Measurements from ENCODE around the gene AQP3. TPM values are rescaled to one million over a fixed set of nuclear protein-coding genes. Genes with fewer than 3 reads are reported as not detected.
"Not testable (repeated sequence)": the region's sequence is repeated elsewhere in the genome, so short reads cannot be mapped to it uniquely, and the experiment has no call there.

The AQP3 gene
- 2.5 TPM for polyA plus RNA-seq (2013, experiment 1 of 4)
- 1.2 TPM for polyA plus RNA-seq (2013, experiment 2 of 4)
- 2.7 TPM for polyA plus RNA-seq (2013, experiment 3 of 4)
- 1.9 TPM for polyA plus RNA-seq (2013, experiment 4 of 4)

- 3 to 4% methylated on average over 49 to 50 of the region's 50 CpGs for WGBS, 2 experiments
- Histone ChIP-seq H3K27ac (ENCODE audit: insufficient read depth, low read depth, low read length, poor library complexity, severe bottlenecking) (no peak within 1 kb of the TSS), H3K27me3 (ENCODE audit: control insufficient read depth, insufficient read depth, low read length, poor library complexity, severe bottlenecking) (peaks cover 32% of the 10 kb centered on the region), H3K9me3 (ENCODE audit: control insufficient read depth, low read length) (no peaks in the 10 kb centered on the region), H3K4me3 (ENCODE audit: insufficient read depth, low read depth, low read length) (peak within 1 kb of the TSS; percentile 24), H3K36me3 (ENCODE audit: control insufficient read depth, insufficient read depth, low read length) (no peaks in the 10 kb centered on the region), H3K4me1 (ENCODE audit: control insufficient read depth, insufficient read depth, low read length) (peaks cover 17% of the 10 kb centered on the region)
These were observed at the start of gene AQP3 for GRCh38 chr9:33446946-33447798. Gene AQP3, minus strand, starts transcription at chr9:33447593. Its CDS starts 63 bp downstream, at chr9:33447530.

DNA sequence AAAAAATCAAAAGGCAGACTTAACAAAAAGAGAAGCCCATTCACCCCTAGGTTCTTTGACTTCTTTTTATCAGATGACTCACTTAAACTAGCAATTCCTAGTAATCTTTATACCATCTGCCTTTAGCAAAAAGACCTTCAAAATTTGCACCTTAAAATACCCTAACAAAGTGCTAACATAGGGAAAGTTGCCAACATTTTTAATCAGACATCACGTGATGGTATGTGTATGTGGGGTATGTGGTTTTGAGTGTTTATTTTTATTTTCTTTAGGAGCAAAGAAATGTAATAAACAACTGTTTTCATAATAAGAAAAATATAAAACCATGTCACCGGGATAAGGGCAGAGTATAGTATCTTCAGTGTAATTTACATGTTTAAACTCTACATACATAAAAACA lies 46.4 kb upstream of the AQP3 start:
- H3K4me1 ChIP-seq (ENCODE audit: control insufficient read depth, insufficient read depth, low read length); H3K9me3 ChIP-seq (ENCODE audit: control insufficient read depth, low read length); H3K36me3 ChIP-seq (ENCODE audit: control insufficient read depth, insufficient read depth, low read length); H3K27me3 ChIP-seq (ENCODE audit: control insufficient read depth, insufficient read depth, low read length, poor library complexity, severe bottlenecking); H3K27ac ChIP-seq (ENCODE audit: insufficient read depth, low read depth, low read length, poor library complexity, severe bottlenecking); H3K4me3 ChIP-seq (ENCODE audit: insufficient read depth, low read depth, low read length): not testable (repeated sequence)
- WGBS, 2 experiments: no CpG with 5 or more reads among the region's 2 CpGs

- Histone ChIP-seq H3K4me3 (ENCODE audit: insufficient read depth, low read depth, low read length) (no peak overlapping the region), H3K27me3 (ENCODE audit: control insufficient read depth, insufficient read depth, low read length, poor library complexity, severe bottlenecking) (no peaks in the 10 kb centered on the region), H3K4me1 (ENCODE audit: control insufficient read depth, insufficient read depth, low read length) (no peaks in the 10 kb centered on the region), H3K27ac (ENCODE audit: insufficient read depth, low read depth, low read length, poor library complexity, severe bottlenecking) (no peak overlapping the region), H3K36me3 (ENCODE audit: control insufficient read depth, insufficient read depth, low read length) (no peaks in the 10 kb centered on the region), H3K9me3 (ENCODE audit: control insufficient read depth, low read length) (no peaks in the 10 kb centered on the region)
- WGBS, 2 experiments: 83 to 93% methylated on average over 2 of the region's 2 CpGs
These were observed 41.7 kb upstream of the AQP3 start for GRCh38 chr9:33489066-33489465.

GRCh38 chr9:33485312-33485711 lies 37.9 kb upstream of the AQP3 start:
- not testable (repeated sequence) for H3K36me3 ChIP-seq (ENCODE audit: control insufficient read depth, insufficient read depth, low read length); H3K27me3 ChIP-seq (ENCODE audit: control insufficient read depth, insufficient read depth, low read length, poor library complexity, severe bottlenecking); H3K4me1 ChIP-seq (ENCODE audit: control insufficient read depth, insufficient read depth, low read length); H3K9me3 ChIP-seq (ENCODE audit: control insufficient read depth, low read length); H3K4me3 ChIP-seq (ENCODE audit: insufficient read depth, low read depth, low read length); H3K27ac ChIP-seq (ENCODE audit: insufficient read depth, low read depth, low read length, poor library complexity, severe bottlenecking)

DNA sequence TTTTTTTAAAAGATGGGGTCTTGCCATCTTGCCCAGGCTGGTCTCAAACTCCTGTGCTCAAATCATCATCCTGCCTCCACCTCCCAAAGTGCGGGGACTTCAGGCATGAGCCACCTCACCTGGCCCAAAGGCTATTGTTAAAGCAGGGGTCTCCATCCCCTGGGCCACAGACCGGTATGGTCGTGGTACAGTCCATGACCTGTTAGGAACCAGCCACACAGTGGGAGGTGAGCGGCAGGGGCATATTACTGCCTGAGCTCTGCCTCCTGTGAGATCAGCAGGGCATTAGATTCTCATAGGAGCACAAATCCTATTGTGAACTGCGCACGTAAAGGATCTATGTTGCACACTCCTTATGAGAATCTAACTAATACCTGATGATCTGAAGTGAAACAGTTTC lies 33.6 kb upstream of the AQP3 start:
- Histone ChIP-seq H3K9me3 (ENCODE audit: control insufficient read depth, low read length) (no peaks in the 10 kb centered on the region), H3K4me3 (ENCODE audit: insufficient read depth, low read depth, low read length) (no peak overlapping the region), H3K27me3 (ENCODE audit: control insufficient read depth, insufficient read depth, low read length, poor library complexity, severe bottlenecking) (no peaks in the 10 kb centered on the region), H3K36me3 (ENCODE audit: control insufficient read depth, insufficient read depth, low read length) (no peaks in the 10 kb centered on the region), H3K4me1 (ENCODE audit: control insufficient read depth, insufficient read depth, low read length) (no peaks in the 10 kb centered on the region), H3K27ac (ENCODE audit: insufficient read depth, low read depth, low read length, poor library complexity, severe bottlenecking) (no peak overlapping the region)
- WGBS, 2 experiments: 93 to 95% methylated on average over 6 of the region's 6 CpGs

DNA sequence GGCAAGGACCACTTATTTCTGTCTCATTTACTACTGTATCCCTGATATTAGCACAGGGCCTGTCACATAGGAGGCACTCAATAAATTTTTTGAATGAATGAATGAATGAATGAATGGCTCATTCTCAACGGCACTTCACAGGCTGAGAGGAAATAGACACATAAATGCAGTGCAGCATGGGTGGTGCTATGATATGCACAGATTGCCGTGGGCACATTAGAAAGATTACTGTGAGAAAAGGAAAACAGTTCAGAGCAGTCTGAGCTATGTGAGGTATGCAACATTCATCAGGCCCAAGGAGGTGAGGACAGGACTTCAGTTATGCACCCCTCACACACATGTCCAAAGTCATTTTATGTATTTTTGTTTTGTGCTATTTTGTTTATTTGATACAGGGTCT lies 32.7 kb upstream of the AQP3 start:
- Histone ChIP-seq H3K9me3 (ENCODE audit: control insufficient read depth, low read length) (no peaks in the 10 kb centered on the region), H3K36me3 (ENCODE audit: control insufficient read depth, insufficient read depth, low read length) (no peaks in the 10 kb centered on the region), H3K4me1 (ENCODE audit: control insufficient read depth, insufficient read depth, low read length) (no peaks in the 10 kb centered on the region), H3K4me3 (ENCODE audit: insufficient read depth, low read depth, low read length) (no peak overlapping the region), H3K27me3 (ENCODE audit: control insufficient read depth, insufficient read depth, low read length, poor library complexity, severe bottlenecking) (no peaks in the 10 kb centered on the region), H3K27ac (ENCODE audit: insufficient read depth, low read depth, low read length, poor library complexity, severe bottlenecking) (no peak overlapping the region)
- WGBS, 2 experiments: 93 to 96% methylated on average over 2 of the region's 2 CpGs

DNA sequence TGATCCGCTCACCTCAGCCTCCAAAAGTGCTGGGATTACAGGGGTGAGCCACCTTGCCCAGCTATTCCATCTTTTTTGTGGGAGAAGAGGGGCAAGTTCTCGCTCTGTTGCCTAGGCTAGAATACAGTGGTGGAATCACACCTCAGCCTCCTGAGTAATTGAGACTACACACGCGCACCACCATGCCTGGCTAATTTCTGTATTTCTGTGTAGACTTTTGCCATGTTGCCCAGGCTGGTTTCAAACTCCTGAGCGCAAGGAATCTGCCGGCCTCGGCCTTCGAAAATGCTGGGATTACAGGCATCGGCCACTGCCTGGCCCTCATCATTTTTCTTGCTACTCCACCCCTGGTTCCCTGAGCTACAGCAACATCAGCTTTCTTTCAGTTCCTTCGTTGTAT lies 29.1 kb upstream of the AQP3 start:
- no peaks in the 10 kb centered on the region for H3K36me3 ChIP-seq (ENCODE audit: control insufficient read depth, insufficient read depth, low read length)
- H3K9me3 ChIP-seq (ENCODE audit: control insufficient read depth, low read length): no peaks in the 10 kb centered on the region
- H3K27me3 ChIP-seq (ENCODE audit: control insufficient read depth, insufficient read depth, low read length, poor library complexity, severe bottlenecking): no peaks in the 10 kb centered on the region
- no peaks in the 10 kb centered on the region for H3K4me1 ChIP-seq (ENCODE audit: control insufficient read depth, insufficient read depth, low read length)
- H3K4me3 ChIP-seq (ENCODE audit: insufficient read depth, low read depth, low read length): no peak overlapping the region
- 93% methylated on average over 10 of the region's 10 CpGs for WGBS, 2 experiments
- H3K27ac ChIP-seq (ENCODE audit: insufficient read depth, low read depth, low read length, poor library complexity, severe bottlenecking): no peak overlapping the region

GRCh38 chr9:33475357-33475756 lies 28.0 kb upstream of the AQP3 start:
- H3K9me3 ChIP-seq (ENCODE audit: control insufficient read depth, low read length): no peaks in the 10 kb centered on the region
- no peak overlapping the region for H3K27ac ChIP-seq (ENCODE audit: insufficient read depth, low read depth, low read length, poor library complexity, severe bottlenecking)
- no peaks in the 10 kb centered on the region for H3K36me3 ChIP-seq (ENCODE audit: control insufficient read depth, insufficient read depth, low read length)
- H3K4me3 ChIP-seq (ENCODE audit: insufficient read depth, low read depth, low read length): no peak overlapping the region
- H3K4me1 ChIP-seq (ENCODE audit: control insufficient read depth, insufficient read depth, low read length): no peaks in the 10 kb centered on the region
- H3K27me3 ChIP-seq (ENCODE audit: control insufficient read depth, insufficient read depth, low read length, poor library complexity, severe bottlenecking): no peaks in the 10 kb centered on the region
- 100% methylated on average over 1 of the region's 1 CpG; no CpG with 5 or more reads in 1 of the 2 experiments for WGBS, 2 experiments

DNA sequence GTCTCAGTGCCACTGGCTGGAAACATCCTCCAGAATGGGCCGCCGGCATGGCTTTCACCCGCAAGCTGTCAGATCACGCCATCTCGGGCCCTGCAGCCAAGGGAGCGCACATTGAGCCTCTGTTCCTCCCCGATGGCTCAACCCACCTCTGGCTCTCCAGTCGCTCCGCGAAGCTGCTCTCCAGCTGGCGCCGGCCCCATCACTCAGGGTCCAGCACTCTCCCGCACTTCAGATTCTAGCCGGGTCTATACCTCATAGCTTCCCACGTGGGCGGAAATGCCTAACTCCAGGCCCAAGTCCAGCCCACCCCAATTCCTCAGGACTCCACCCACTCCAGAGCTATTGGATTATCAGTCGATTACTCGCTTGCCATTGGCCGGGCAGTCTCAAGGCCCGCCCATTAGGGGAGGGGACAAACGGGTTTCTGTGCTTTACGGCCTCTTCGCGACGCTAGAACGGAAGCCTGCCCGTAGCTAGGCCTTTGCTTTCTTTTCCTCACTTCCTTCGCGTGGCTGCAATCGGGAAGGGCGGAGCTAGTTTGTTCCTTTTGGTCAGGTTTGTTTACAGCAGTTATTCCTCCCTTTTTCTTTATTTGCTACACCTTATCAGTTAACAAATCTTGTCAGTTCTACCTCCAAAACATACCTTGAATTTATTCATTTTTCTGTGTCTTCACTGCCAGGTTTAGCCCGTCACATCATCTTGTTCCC lies 26.4 kb upstream of the AQP3 start, which contains the start of gene NOL6:
Gene NOL6, minus strand, starts transcription at position 282 of the 710 bp plus-strand sequence. Its CDS starts 82 bp downstream, at position 200.
- Histone ChIP-seq H3K27ac (ENCODE audit: insufficient read depth, low read depth, low read length, poor library complexity, severe bottlenecking) (no peak within 1 kb of the TSS), H3K9me3 (ENCODE audit: control insufficient read depth, low read length) (no peaks in the 10 kb centered on the region)

GRCh38 chr9:33472881-33473615 lies 25.7 kb upstream of the AQP3 start:
- Histone ChIP-seq H3K9me3 (ENCODE audit: control insufficient read depth, low read length) (no peaks in the 10 kb centered on the region), H3K36me3 (ENCODE audit: control insufficient read depth, insufficient read depth, low read length) (peaks cover 11% of the 10 kb centered on the region), H3K4me1 (ENCODE audit: control insufficient read depth, insufficient read depth, low read length) (no peaks in the 10 kb centered on the region), H3K27ac (ENCODE audit: insufficient read depth, low read depth, low read length, poor library complexity, severe bottlenecking) (no peak overlapping the region), H3K27me3 (ENCODE audit: control insufficient read depth, insufficient read depth, low read length, poor library complexity, severe bottlenecking) (no peaks in the 10 kb centered on the region), H3K4me3 (ENCODE audit: insufficient read depth, low read depth, low read length) (peak overlapping the region; percentile 99)
- 16 to 18% methylated on average over 18 of the region's 18 CpGs for WGBS, 2 experiments

More for the DNA sequence above, 26.4 kb upstream of the AQP3 start, which contains the start of gene NOL6:
- WGBS, 2 experiments: 1% methylated on average over 32 of the region's 32 CpGs
- Histone ChIP-seq H3K27me3 (ENCODE audit: control insufficient read depth, insufficient read depth, low read length, poor library complexity, severe bottlenecking) (no peaks in the 10 kb centered on the region), H3K4me3 (ENCODE audit: insufficient read depth, low read depth, low read length) (peak within 1 kb of the TSS; percentile 99), H3K36me3 (ENCODE audit: control insufficient read depth, insufficient read depth, low read length) (peaks cover 10% of the 10 kb centered on the region), H3K4me1 (ENCODE audit: control insufficient read depth, insufficient read depth, low read length) (no peaks in the 10 kb centered on the region)
